HCT116 (cell line): ENCODE data around the gene NEURL1. TPM values are rescaled to one million over a fixed set of nuclear protein-coding genes. Genes with fewer than 3 reads are reported as not detected.

ENCODE experiments used
- ATAC-seq: fragments of 200-7000 bp; cut with Tn5 transposase; 2 replicates; pipeline ENCODE4 v1.9.1; 2020; ENCODE audit warnings: mild to moderate bottlenecking, moderate library complexity
- BruUV-seq: library from RNA; stranded (reverse); fragments of 400-500 nt; replicated peaks from 2 replicates; lab custom pipeline; 2021; lab: Mats Ljungman, UMichigan
- CTCF ChIA-PET: fragments of 300-600 bp; sonication (Branson Sonifier 250); formaldehyde crosslinking; loops from one replicate; lab custom pipeline; 2021; ENCODE audit warnings: antibody characterized with exemption; lab: Charles Lee
- POLR2A ChIA-PET: fragments of 300-600, 350-600 bp; sonication (Branson Sonifier 250); formaldehyde crosslinking; loops from one replicate; lab custom pipeline; 2021; ENCODE audit warnings: antibody characterized with exemption; lab: Charles Lee
- RAD21 ChIA-PET, 2 experiments: fragments of 300-600 bp; sonication (Branson Sonifier 250); formaldehyde crosslinking; loops; one replicate each; lab custom pipeline; 2023; ENCODE audit warnings: low total read pairs in 2 of 2; ENCODE audit not compliant: uncharacterized antibody in 2 of 2, unreplicated experiment in 2 of 2, low non-redundant PET in 1 of 2; lab: Charles Lee
- DNase-seq: peaks from one replicate; pipeline ENCODE4 v3.0.0-alpha.2; 2010; ENCODE audit warnings: low read depth, low spot score
- H2AFZ ChIP-seq: fragments of 200-600 bp; shearing (Covaris generic), sonication (generic); 2 replicates; pipeline ENCODE4 v1.6.1; 2017; ENCODE audit warnings: low read depth, mixed run types, mixed read lengths, antibody characterized with exemption, low read length; ENCODE audit not compliant: poor library complexity, severe bottlenecking
- H3K27ac ChIP-seq: 2 replicates; pipeline ENCODE4 v1.5.1; 2012; ENCODE audit warnings: low read depth, low read length
- H3K27me3 ChIP-seq: fragments of 200-600 bp; sonication (generic); 2 replicates; pipeline ENCODE4 v1.6.1; 2016; ENCODE audit warnings: mixed run types, low read length, mixed read lengths; ENCODE audit not compliant: insufficient read depth
- H3K36me3 ChIP-seq, 2 experiments: fragments of 200-500 bp in 1 of 2; fragments of 200-600 bp in 1 of 2; sonication (Bioruptor generic) in 1 of 2; sonication (generic) in 1 of 2; 2 replicates each; pipeline versions ENCODE4 v1.5.1 to v1.6.1; 2014 to 2016; ENCODE audit warnings: low read length in 2 of 2, inconsistent platforms in 1 of 2, mixed read lengths in 1 of 2, mixed run types in 1 of 2; ENCODE audit not compliant: insufficient read depth in 2 of 2, control insufficient read depth in 1 of 2
- H3K4me1 ChIP-seq, 2 experiments: fragments of 200-600 bp in 1 of 2; sonication (generic) in 1 of 2; 2 replicates each; pipeline versions ENCODE4 v1.5.1 to v1.6.1; 2012 to 2017; ENCODE audit warnings: low read length in 2 of 2, inconsistent platforms in 1 of 2, mild to moderate bottlenecking in 1 of 2, mixed read lengths in 1 of 2, mixed run types in 1 of 2, moderate library complexity in 1 of 2; ENCODE audit not compliant: insufficient read depth in 2 of 2, control insufficient read depth in 1 of 2
- H3K4me2 ChIP-seq: fragments of 200-600 bp; sonication (generic); 2 replicates; pipeline ENCODE4 v1.6.1; 2017; ENCODE audit warnings: mixed run types, low read length, mixed read lengths
- H3K4me3 ChIP-seq, 2 experiments: fragments of 200-600 bp in 1 of 2; sonication (generic) in 1 of 2; replicated peaks in 1 of 2; 2 replicates each; pipeline ENCODE4 v1.5.1; 2011 to 2016; ENCODE audit warnings: low read length in 2 of 2, control low read depth in 1 of 2, low read depth in 1 of 2, mild to moderate bottlenecking in 1 of 2, mixed read lengths in 1 of 2, mixed run types in 1 of 2
- H3K79me2 ChIP-seq: fragments of 200-600 bp; sonication (generic); 2 replicates; pipeline ENCODE4 v1.6.1; 2017; ENCODE audit warnings: mild to moderate bottlenecking, mixed run types, low read length, moderate library complexity, mixed read lengths; ENCODE audit not compliant: insufficient read depth
- H3K9ac ChIP-seq: fragments of 200-600 bp; sonication (generic); 2 replicates; pipeline ENCODE4 v1.6.1; 2016; ENCODE audit warnings: low read length, mixed read lengths
- H3K9me2 ChIP-seq: fragments of 200-600 bp; sonication (generic), shearing (Covaris generic); 2 replicates; pipeline ENCODE4 v1.6.1; 2017; ENCODE audit warnings: mixed run types, mild to moderate bottlenecking, moderate library complexity; ENCODE audit not compliant: insufficient read depth
- H3K9me3 ChIP-seq, 2 experiments: fragments of 200-500 bp in 1 of 2; fragments of 200-600 bp in 1 of 2; sonication (Bioruptor generic) in 1 of 2; sonication (generic) in 1 of 2; 2 replicates each; pipeline ENCODE4 v1.6.1; 2014 to 2017; ENCODE audit warnings: low read length in 2 of 2, mixed read lengths in 2 of 2, inconsistent platforms in 1 of 2, low read depth in 1 of 2, mild to moderate bottlenecking in 1 of 2, mixed run types in 1 of 2, moderate library complexity in 1 of 2; ENCODE audit not compliant: control insufficient read depth in 1 of 2, insufficient read depth in 1 of 2
- H4K20me1 ChIP-seq: fragments of 200-600 bp; sonication (generic), shearing (Covaris generic); 2 replicates; pipeline ENCODE4 v1.6.1; 2017; ENCODE audit warnings: mixed run types, mild to moderate bottlenecking, moderate library complexity; ENCODE audit not compliant: insufficient read depth
- CBX3 ChIP-seq: IDR thresholded peaks from 2 replicates; pipeline ENCODE4 v1.6.1; 2012; ENCODE audit warnings: low read depth
- CEBPB ChIP-seq: IDR thresholded peaks from 2 replicates; pipeline ENCODE4 v1.6.1; 2012; ENCODE audit warnings: low read depth
- CTCF ChIP-seq, 3 experiments: fragments of 200-600 bp in 1 of 3; sonication (generic) in 1 of 3; IDR thresholded peaks in 2 of 3; conservative IDR thresholded peaks in 1 of 3; 2 replicates each; pipeline ENCODE4 v1.5.1; 2012 to 2017; ENCODE audit warnings: low read depth in 2 of 3, low read length in 2 of 3, antibody characterized with exemption in 1 of 3, borderline replicate concordance in 1 of 3, control low read depth in 1 of 3, mild to moderate bottlenecking in 1 of 3, mixed read lengths in 1 of 3, mixed run types in 1 of 3, moderate library complexity in 1 of 3; ENCODE audit not compliant: insufficient read depth in 1 of 3
- EGR1 ChIP-seq: IDR thresholded peaks from 2 replicates; pipeline ENCODE4 v1.6.1; 2012; ENCODE audit warnings: low read depth
- ELF1 ChIP-seq: IDR thresholded peaks from 2 replicates; pipeline ENCODE4 v1.6.1; 2012; ENCODE audit warnings: low read depth, borderline replicate concordance
- EZH2phosphoT487 ChIP-seq: fragments of 200-600 bp; IDR thresholded peaks from 2 replicates; pipeline ENCODE4 v1.6.1; 2018; ENCODE audit warnings: antibody characterized with exemption, borderline replicate concordance
- FOSL1 ChIP-seq: IDR thresholded peaks from 2 replicates; pipeline ENCODE4 v1.6.1; 2012; ENCODE audit warnings: low read depth
- JUND ChIP-seq: IDR thresholded peaks from 2 replicates; pipeline ENCODE4 v1.6.1; 2012
- MAX ChIP-seq: IDR thresholded peaks from 2 replicates; pipeline ENCODE4 v1.6.1; 2012
- POLR2AphosphoS5 ChIP-seq: IDR thresholded peaks from 2 replicates; pipeline ENCODE4 v1.6.1; 2011; ENCODE audit warnings: mild to moderate bottlenecking, low read depth, low read length, moderate library complexity
- RAD21 ChIP-seq: IDR thresholded peaks from 2 replicates; pipeline ENCODE4 v1.6.1; 2012; ENCODE audit warnings: low read depth, mild to moderate bottlenecking
- SIN3A ChIP-seq: IDR thresholded peaks from 2 replicates; pipeline ENCODE4 v1.6.1; 2012; ENCODE audit warnings: low read depth
- SP1 ChIP-seq: IDR thresholded peaks from 2 replicates; pipeline ENCODE4 v1.6.1; 2012; ENCODE audit warnings: low read depth
- TCF7L2 ChIP-seq: IDR thresholded peaks from 2 replicates; pipeline ENCODE4 v1.7.0; 2011; ENCODE audit warnings: borderline replicate concordance, inconsistent platforms; ENCODE audit not compliant: insufficient read depth, insufficient read length; ENCODE audit errors: extremely low read depth
- ZFX ChIP-seq: fragments of 450-650 bp; IDR thresholded peaks from 2 replicates; pipeline ENCODE4 v1.6.1; 2017
- intact Hi-C: fragments of 100-400 bp; cut with micrococcal nuclease; formaldehyde crosslinking; loops from 2 replicates; pipeline ENCODE4 v1.10.0; 2022
- total RNA-seq: library from RNA; stranded (reverse); gene quantifications from one replicate; pipeline ENCODE4 v1.2.1, GENCODE V29; 2021; ENCODE audit not compliant: unreplicated experiment
- TF ChIP-seq, protein P1 (sequence below): IDR thresholded peaks from 2 replicates; pipeline ENCODE4 v1.6.1; 2012; ENCODE audit warnings: low read depth

NEURL1 gene
- total RNA-seq, 1 experiment from 2014 or later: 1.4 TPM

DNA sequence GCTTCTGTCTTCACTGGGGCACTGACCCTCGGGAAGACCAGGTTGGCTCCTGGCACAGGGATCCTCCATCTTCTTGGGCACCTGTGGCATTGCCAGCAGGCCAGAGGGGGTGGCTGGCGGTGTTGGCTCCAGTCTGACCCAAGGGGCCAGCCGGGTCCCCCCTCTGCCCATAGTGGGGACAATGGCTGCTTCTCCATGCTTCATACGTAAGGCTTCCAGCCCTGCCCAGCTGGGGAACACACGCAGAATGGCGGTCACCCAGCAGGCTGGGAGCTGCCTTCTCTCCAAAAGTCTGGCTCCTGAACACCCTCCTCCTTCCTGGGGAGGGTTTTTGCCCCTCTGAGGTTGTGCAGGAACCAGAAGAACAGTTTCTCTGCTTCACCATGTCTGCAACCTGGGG, 106.8 kb downstream of the NEURL1 start:
- BruUV-seq: no TSS peak
- ChIA-PET POLR2A (no interaction called here), RAD21 (no interaction called here), CTCF (interaction anchor here (3.6 kb wide), 1 partner anchor 86 kb away, joined by 41 read pairs; no protein-coding TSS in a partner anchor)
- H3K4me1 ChIP-seq: peaks cover 0 to 5% of the 10 kb centered on the region in 2 experiments; a peak in 2 of 4 replicates
- no peaks in the 10 kb centered on the region for H3K27me3 ChIP-seq
- H3K36me3 ChIP-seq: no peaks in the 10 kb centered on the region
- no peaks in the 10 kb centered on the region for H3K79me2 ChIP-seq
- TF ChIP-seq RAD21 (no peak), ELF1 (no peak), JUND (no peak), CBX3 (no peak), ZFX (no peak), EGR1 (no peak), MAX (no peak), SP1 (no peak), CEBPB (no peak), SIN3A (no peak), CTCF (IDR thresholded peaks at IDR 0.05 in 2 of 3, conservative IDR thresholded peaks at IDR 0.05 in 1 of 3; ENCODE audit: borderline replicate concordance in 1 of 3, insufficient read depth in 1 of 3, low read depth in 2 of 3, low read length in 2 of 3) (no peak), TCF7L2 (no peak), POLR2AphosphoS5 (no peak), FOSL1 (no peak), EZH2phosphoT487 (no peak)
- TF ChIP-seq, protein P1, sequence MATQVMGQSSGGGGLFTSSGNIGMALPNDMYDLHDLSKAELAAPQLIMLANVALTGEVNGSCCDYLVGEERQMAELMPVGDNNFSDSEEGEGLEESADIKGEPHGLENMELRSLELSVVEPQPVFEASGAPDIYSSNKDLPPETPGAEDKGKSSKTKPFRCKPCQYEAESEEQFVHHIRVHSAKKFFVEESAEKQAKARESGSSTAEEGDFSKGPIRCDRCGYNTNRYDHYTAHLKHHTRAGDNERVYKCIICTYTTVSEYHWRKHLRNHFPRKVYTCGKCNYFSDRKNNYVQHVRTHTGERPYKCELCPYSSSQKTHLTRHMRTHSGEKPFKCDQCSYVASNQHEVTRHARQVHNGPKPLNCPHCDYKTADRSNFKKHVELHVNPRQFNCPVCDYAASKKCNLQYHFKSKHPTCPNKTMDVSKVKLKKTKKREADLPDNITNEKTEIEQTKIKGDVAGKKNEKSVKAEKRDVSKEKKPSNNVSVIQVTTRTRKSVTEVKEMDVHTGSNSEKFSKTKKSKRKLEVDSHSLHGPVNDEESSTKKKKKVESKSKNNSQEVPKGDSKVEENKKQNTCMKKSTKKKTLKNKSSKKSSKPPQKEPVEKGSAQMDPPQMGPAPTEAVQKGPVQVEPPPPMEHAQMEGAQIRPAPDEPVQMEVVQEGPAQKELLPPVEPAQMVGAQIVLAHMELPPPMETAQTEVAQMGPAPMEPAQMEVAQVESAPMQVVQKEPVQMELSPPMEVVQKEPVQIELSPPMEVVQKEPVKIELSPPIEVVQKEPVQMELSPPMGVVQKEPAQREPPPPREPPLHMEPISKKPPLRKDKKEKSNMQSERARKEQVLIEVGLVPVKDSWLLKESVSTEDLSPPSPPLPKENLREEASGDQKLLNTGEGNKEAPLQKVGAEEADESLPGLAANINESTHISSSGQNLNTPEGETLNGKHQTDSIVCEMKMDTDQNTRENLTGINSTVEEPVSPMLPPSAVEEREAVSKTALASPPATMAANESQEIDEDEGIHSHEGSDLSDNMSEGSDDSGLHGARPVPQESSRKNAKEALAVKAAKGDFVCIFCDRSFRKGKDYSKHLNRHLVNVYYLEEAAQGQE: no peak
- TF ChIP-seq, all 23 proteins: peak for 0
- no peak overlapping the region for H2AFZ ChIP-seq
- DNase-seq: no peak
- no peak overlapping the region for H3K9ac ChIP-seq
- no peak overlapping the region for H3K27ac ChIP-seq
- no peaks in the 10 kb centered on the region for H4K20me1 ChIP-seq
- no peak overlapping the region for H3K4me3 ChIP-seq
- ATAC-seq: no peak
- H3K9me3 ChIP-seq: no peaks in the 10 kb centered on the region
- H3K4me2 ChIP-seq: no peak overlapping the region
- H3K9me2 ChIP-seq: no peaks in the 10 kb centered on the region
- intact Hi-C loops: no loop called here
